Measurements from ENCODE around the gene ZNF611.

The ZNF611 gene

DNA sequence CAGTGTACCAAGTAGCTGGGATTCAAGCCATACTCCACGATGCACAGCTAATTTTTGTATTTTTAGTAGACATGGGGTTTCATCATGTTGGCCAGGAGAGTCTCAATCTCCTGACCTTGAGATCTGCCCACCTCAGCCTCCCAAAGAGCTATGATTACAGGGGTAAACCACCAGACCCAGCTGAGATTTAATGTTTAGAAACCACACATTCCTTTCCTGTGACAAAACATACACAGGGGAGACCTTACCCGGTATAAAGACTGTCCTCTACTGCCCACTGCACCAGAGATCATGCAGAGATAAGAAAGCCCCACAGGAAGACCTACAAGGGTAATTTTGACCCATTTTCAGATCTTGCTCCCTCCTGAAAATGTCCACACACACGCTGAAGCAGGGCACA is 73.9 kb downstream of the ZNF611 start:
- Histone ChIP-seq H3K27me3 (ENCODE audit: insufficient read depth, low read length) (no peaks in the 10 kb centered on the region), H3K4me3 (ENCODE audit: low read depth, low read length) (no peak overlapping the region), H3K79me2 (ENCODE audit: control insufficient read depth, insufficient read depth, low read length, unreplicated experiment) (peaks cover 4% of the 10 kb centered on the region), H3K36me3 (ENCODE audit: insufficient read depth, low read length) (peaks cover 14% of the 10 kb centered on the region), H3K4me1 (ENCODE audit: control insufficient read depth, insufficient read depth, low read length, unreplicated experiment) (peaks cover 4% of the 10 kb centered on the region), H2AFZ (ENCODE audit: low read length, unreplicated experiment) (no peak overlapping the region), H3K27ac (ENCODE audit: low read depth, low read length) (no peak overlapping the region)

DNA sequence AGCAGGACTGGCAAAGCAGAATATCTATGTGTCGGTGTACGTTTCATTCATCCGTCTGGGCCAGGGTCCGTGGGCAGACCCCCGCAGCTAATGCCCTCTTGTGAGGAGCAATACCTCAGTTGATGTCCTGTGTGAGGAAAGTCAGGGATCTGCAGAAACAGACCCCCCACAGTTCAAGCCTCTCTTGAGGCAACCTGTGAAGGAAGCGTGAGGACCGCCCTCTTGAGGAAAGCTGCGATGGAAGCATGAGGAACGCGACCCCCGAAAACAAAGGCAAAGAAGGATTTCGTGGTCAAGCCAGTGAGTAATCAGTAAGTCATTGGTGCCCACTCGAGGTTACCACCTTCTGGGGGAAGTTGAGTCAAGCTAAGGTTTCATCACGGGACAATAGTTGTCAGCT is 75.8 kb downstream of the ZNF611 start:
- Histone ChIP-seq H3K36me3 (ENCODE audit: insufficient read depth, low read length) (peaks cover 19% of the 10 kb centered on the region), H3K4me1 (ENCODE audit: control insufficient read depth, insufficient read depth, low read length, unreplicated experiment) (peaks cover 4% of the 10 kb centered on the region), H3K27ac (ENCODE audit: low read depth, low read length) (no peak overlapping the region), H3K4me3 (ENCODE audit: low read depth, low read length) (no peak overlapping the region), H3K27me3 (ENCODE audit: insufficient read depth, low read length) (no peaks in the 10 kb centered on the region), H2AFZ (ENCODE audit: low read length, unreplicated experiment) (no peak overlapping the region), H3K79me2 (ENCODE audit: control insufficient read depth, insufficient read depth, low read length, unreplicated experiment) (no peaks in the 10 kb centered on the region)

DNA sequence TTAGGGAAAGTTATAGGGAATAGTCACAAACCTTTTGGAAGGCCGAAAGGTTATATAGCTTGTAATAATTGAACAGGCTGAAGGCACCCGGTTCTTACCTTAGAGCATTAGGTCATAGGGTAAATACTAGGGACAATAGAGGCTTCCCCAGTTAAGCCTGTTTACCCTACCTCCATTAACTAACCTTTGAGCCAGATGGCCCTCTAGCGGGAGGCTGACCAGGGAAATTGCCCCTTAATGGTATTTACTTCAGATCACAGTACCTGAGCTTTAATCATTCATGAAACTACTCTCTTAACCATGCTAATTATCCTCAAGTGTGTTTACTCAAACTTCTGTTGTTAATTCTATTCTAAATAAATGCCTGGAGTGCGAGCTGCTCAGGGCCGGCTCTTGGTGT is 76.2 kb downstream of the ZNF611 start:
- H3K27me3 ChIP-seq (ENCODE audit: insufficient read depth, low read length) = no peaks in the 10 kb centered on the region
- no peak overlapping the region for H2AFZ ChIP-seq (ENCODE audit: low read length, unreplicated experiment)
- H3K79me2 ChIP-seq (ENCODE audit: control insufficient read depth, insufficient read depth, low read length, unreplicated experiment) = no peaks in the 10 kb centered on the region
- H3K27ac ChIP-seq (ENCODE audit: low read depth, low read length) = no peak overlapping the region
- H3K4me1 ChIP-seq (ENCODE audit: control insufficient read depth, insufficient read depth, low read length, unreplicated experiment) = peaks cover 4% of the 10 kb centered on the region
- H3K4me3 ChIP-seq (ENCODE audit: low read depth, low read length) = no peak overlapping the region
- peaks cover 24% of the 10 kb centered on the region for H3K36me3 ChIP-seq (ENCODE audit: insufficient read depth, low read length)

DNA sequence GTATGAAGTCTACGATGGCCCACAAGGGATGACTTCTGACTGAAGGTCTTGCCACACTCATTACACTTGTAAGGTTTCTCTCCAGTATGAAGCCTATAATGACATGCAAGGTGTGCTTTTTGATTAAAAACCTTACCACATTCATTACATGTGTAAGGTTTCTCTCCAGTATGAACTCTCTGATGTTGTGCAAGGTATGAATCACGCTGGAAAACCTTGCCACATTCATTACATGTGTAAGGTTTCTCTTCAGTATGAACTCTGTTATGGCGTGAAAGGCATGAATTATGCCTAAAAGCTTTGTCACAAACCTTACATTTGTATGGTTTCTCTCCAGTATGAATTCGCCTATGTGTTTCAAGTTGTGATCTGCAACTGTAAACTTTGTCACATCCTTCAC is 81.7 kb downstream of the ZNF611 start:
- H3K27ac ChIP-seq (ENCODE audit: low read depth, low read length) = no peak overlapping the region
- H3K27me3 ChIP-seq (ENCODE audit: insufficient read depth, low read length) = no peaks in the 10 kb centered on the region
- H3K4me1 ChIP-seq (ENCODE audit: control insufficient read depth, insufficient read depth, low read length, unreplicated experiment) = peaks cover 8% of the 10 kb centered on the region
- H3K4me3 ChIP-seq (ENCODE audit: low read depth, low read length) = no peak overlapping the region
- H3K79me2 ChIP-seq (ENCODE audit: control insufficient read depth, insufficient read depth, low read length, unreplicated experiment) = no peaks in the 10 kb centered on the region
- no peak overlapping the region for H2AFZ ChIP-seq (ENCODE audit: low read length, unreplicated experiment)
- H3K36me3 ChIP-seq (ENCODE audit: insufficient read depth, low read length) = peaks cover 27% of the 10 kb centered on the region
